GM19099 (cell line): Measurements from ENCODE around the gene PIBF1.

ENCODE experiments used
- POLR2A ChIP-seq: IDR thresholded peaks from 3 replicates; pipeline ENCODE4 v1.6.1; 2011; ENCODE audit warnings: low read depth; ENCODE audit not compliant: insufficient read length; ENCODE audit errors: extremely low read depth

The PIBF1 gene

GRCh38 chr13:72864142-72865011 lies 82.4 kb downstream of the PIBF1 start:
- TF ChIP-seq POLR2A = no peak

GRCh38 chr13:72868229-72868628 lies 86.3 kb downstream of the PIBF1 start:
- no peak for TF ChIP-seq POLR2A

GRCh38 chr13:72875233-72875632 lies 93.3 kb downstream of the PIBF1 start:
- no peak for TF ChIP-seq POLR2A

- no peak for TF ChIP-seq POLR2A
Measured at GRCh38 chr13:72884101-72884500, 102.2 kb downstream of the PIBF1 start.

GRCh38 chr13:72886272-72887067 lies 104.5 kb downstream of the PIBF1 start:
- TF ChIP-seq POLR2A = no peak

- no peak for TF ChIP-seq POLR2A
Measured at GRCh38 chr13:72889495-72889894, 107.6 kb downstream of the PIBF1 start.

- no peak for TF ChIP-seq POLR2A
Measured at GRCh38 chr13:72890546-72890945, 108.6 kb downstream of the PIBF1 start.

GRCh38 chr13:72891423-72891822 lies 109.5 kb downstream of the PIBF1 start:
- TF ChIP-seq POLR2A = no peak

- TF ChIP-seq POLR2A = no peak
Measured at GRCh38 chr13:72896869-72897268, 114.9 kb downstream of the PIBF1 start.

GRCh38 chr13:72908416-72908815 lies 126.5 kb downstream of the PIBF1 start:
- TF ChIP-seq POLR2A = no peak

- no peak for TF ChIP-seq POLR2A
Measured at GRCh38 chr13:72911981-72912380, 130.0 kb downstream of the PIBF1 start.

- TF ChIP-seq POLR2A = no peak
Measured at GRCh38 chr13:72920097-72920496, 138.2 kb downstream of the PIBF1 start.

GRCh38 chr13:72931311-72931710 lies 149.4 kb downstream of the PIBF1 start:
- TF ChIP-seq POLR2A = no peak

- no peak for TF ChIP-seq POLR2A
Measured at GRCh38 chr13:72932250-72932649, 150.3 kb downstream of the PIBF1 start.

GRCh38 chr13:72952529-72953141 lies 170.7 kb downstream of the PIBF1 start:
- no peak for TF ChIP-seq POLR2A
